H1 (cell line): ENCODE data around the gene FAT1. TPM values are rescaled to one million over a fixed set of nuclear protein-coding genes. Genes with fewer than 3 reads are reported as not detected.

Experiments
- BRCA1 ChIP-seq: IDR thresholded peaks from 2 replicates; pipeline ENCODE4 v1.6.1; 2012; ENCODE audit warnings: low read depth, low read length, improper control_type of control experiment
- CHD1 ChIP-seq: IDR thresholded peaks from 2 replicates; pipeline ENCODE4 v1.6.1; 2012; ENCODE audit warnings: low read depth, low read length, improper control_type of control experiment
- PHF8 ChIP-seq: fragments of 200-600 bp; sonication (generic); conservative IDR thresholded peaks from 2 replicates; pipeline ENCODE4 v1.7.1; 2012; ENCODE audit warnings: low read depth, mild to moderate bottlenecking, inconsistent platforms, low read length, moderate library complexity
- RFX5 ChIP-seq: IDR thresholded peaks from 2 replicates; pipeline ENCODE4 v1.6.1; 2011; ENCODE audit warnings: low read depth, low read length, improper control_type of control experiment, borderline replicate concordance
- SP1 ChIP-seq: IDR thresholded peaks from 2 replicates; pipeline ENCODE4 v1.6.1; 2011; ENCODE audit warnings: low read depth, low read length
- polyA plus RNA-seq, 7 experiments: library from polyadenylated mRNA; depleted of rRNA in 3 of 7; stranded (reverse) in 5 of 7; unstranded in 2 of 7; fragments of >200 nt in 5 of 7; fragments of 200-250 nt in 2 of 7; gene quantifications; 1 replicate in 5 of 7; 2 replicates in 1 of 7; 4 replicates in 1 of 7; pipeline versions ENCODE4 v1.2.1 to v1.2.3, GENCODE V29; 2011 to 2013; ENCODE audit warnings: missing spikeins in 2 of 7, mixed read lengths in 2 of 7
- total RNA-seq: library from RNA; stranded (reverse); fragmentation: NEBNext Ultra II Directional; extraction: Animal tissue kit (Norgen Biotek cat#: 25700); gene quantifications from 2 replicates; pipeline ENCODE4 v1.2.1, GENCODE V29; 2021
- TF ChIP-seq, protein P1 (sequence below): fragments of 300-600 bp; sonication (generic); IDR thresholded peaks from 2 replicates; pipeline ENCODE4 v1.7.1; 2012; ENCODE audit warnings: low read length, moderate library complexity, mild to moderate bottlenecking, inconsistent platforms; ENCODE audit not compliant: insufficient replicate concordance

Gene FAT1
- total and polyA plus RNA-seq, 2 of the 8 experiments (the other 6 are each of a cell fraction or from before 2014, with no cell fraction given) = 94.4 to 137 TPM

DNA sequence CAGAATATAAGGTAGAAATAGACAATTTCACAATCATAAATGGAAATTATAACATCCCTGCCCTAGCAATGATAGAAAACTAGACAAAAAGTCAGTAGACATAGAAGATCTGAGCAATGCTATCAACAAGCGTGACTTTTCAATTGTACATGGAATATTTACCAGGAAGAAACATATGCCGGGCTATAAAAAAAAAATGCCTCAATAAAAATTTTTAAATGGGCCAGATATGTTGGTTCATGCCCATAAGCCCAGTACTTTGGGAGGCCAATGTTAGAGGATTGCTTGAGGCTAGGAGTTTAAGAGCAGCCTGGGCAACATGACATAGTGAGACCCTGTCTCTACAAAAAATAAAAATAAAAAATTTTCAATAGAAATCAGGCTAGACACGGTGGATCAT, 163.0 kb downstream of the FAT1 start (continued):
- TF ChIP-seq, protein P1, sequence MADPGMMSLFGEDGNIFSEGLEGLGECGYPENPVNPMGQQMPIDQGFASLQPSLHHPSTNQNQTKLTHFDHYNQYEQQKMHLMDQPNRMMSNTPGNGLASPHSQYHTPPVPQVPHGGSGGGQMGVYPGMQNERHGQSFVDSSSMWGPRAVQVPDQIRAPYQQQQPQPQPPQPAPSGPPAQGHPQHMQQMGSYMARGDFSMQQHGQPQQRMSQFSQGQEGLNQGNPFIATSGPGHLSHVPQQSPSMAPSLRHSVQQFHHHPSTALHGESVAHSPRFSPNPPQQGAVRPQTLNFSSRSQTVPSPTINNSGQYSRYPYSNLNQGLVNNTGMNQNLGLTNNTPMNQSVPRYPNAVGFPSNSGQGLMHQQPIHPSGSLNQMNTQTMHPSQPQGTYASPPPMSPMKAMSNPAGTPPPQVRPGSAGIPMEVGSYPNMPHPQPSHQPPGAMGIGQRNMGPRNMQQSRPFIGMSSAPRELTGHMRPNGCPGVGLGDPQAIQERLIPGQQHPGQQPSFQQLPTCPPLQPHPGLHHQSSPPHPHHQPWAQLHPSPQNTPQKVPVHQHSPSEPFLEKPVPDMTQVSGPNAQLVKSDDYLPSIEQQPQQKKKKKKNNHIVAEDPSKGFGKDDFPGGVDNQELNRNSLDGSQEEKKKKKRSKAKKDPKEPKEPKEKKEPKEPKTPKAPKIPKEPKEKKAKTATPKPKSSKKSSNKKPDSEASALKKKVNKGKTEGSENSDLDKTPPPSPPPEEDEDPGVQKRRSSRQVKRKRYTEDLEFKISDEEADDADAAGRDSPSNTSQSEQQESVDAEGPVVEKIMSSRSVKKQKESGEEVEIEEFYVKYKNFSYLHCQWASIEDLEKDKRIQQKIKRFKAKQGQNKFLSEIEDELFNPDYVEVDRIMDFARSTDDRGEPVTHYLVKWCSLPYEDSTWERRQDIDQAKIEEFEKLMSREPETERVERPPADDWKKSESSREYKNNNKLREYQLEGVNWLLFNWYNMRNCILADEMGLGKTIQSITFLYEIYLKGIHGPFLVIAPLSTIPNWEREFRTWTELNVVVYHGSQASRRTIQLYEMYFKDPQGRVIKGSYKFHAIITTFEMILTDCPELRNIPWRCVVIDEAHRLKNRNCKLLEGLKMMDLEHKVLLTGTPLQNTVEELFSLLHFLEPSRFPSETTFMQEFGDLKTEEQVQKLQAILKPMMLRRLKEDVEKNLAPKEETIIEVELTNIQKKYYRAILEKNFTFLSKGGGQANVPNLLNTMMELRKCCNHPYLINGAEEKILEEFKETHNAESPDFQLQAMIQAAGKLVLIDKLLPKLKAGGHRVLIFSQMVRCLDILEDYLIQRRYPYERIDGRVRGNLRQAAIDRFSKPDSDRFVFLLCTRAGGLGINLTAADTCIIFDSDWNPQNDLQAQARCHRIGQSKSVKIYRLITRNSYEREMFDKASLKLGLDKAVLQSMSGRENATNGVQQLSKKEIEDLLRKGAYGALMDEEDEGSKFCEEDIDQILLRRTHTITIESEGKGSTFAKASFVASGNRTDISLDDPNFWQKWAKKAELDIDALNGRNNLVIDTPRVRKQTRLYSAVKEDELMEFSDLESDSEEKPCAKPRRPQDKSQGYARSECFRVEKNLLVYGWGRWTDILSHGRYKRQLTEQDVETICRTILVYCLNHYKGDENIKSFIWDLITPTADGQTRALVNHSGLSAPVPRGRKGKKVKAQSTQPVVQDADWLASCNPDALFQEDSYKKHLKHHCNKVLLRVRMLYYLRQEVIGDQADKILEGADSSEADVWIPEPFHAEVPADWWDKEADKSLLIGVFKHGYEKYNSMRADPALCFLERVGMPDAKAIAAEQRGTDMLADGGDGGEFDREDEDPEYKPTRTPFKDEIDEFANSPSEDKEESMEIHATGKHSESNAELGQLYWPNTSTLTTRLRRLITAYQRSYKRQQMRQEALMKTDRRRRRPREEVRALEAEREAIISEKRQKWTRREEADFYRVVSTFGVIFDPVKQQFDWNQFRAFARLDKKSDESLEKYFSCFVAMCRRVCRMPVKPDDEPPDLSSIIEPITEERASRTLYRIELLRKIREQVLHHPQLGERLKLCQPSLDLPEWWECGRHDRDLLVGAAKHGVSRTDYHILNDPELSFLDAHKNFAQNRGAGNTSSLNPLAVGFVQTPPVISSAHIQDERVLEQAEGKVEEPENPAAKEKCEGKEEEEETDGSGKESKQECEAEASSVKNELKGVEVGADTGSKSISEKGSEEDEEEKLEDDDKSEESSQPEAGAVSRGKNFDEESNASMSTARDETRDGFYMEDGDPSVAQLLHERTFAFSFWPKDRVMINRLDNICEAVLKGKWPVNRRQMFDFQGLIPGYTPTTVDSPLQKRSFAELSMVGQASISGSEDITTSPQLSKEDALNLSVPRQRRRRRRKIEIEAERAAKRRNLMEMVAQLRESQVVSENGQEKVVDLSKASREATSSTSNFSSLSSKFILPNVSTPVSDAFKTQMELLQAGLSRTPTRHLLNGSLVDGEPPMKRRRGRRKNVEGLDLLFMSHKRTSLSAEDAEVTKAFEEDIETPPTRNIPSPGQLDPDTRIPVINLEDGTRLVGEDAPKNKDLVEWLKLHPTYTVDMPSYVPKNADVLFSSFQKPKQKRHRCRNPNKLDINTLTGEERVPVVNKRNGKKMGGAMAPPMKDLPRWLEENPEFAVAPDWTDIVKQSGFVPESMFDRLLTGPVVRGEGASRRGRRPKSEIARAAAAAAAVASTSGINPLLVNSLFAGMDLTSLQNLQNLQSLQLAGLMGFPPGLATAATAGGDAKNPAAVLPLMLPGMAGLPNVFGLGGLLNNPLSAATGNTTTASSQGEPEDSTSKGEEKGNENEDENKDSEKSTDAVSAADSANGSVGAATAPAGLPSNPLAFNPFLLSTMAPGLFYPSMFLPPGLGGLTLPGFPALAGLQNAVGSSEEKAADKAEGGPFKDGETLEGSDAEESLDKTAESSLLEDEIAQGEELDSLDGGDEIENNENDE = no peak
- TF ChIP-seq BRCA1 = no peak
- TF ChIP-seq CHD1 = no peak
- TF ChIP-seq RFX5 = no peak
- no peak for TF ChIP-seq PHF8
- no peak for TF ChIP-seq SP1
